Endodermal cell (in vitro differentiated cells): ENCODE results near the gene ARHGAP44. TPM values are rescaled to one million over a fixed set of nuclear protein-coding genes. Genes with fewer than 3 reads are reported as not detected.

Source experiments
- DNase-seq: peaks from one replicate; pipeline ENCODE4 v3.0.0-alpha.2; 2017
- H3K27ac ChIP-seq: 2 replicates; pipeline ENCODE4 v1.5.1; 2013; ENCODE audit warnings: mild to moderate bottlenecking, low read depth, low read length, moderate library complexity
- H3K27me3 ChIP-seq: 2 replicates; pipeline ENCODE4 v1.6.1; 2013; ENCODE audit warnings: mild to moderate bottlenecking, low read length, moderate library complexity; ENCODE audit not compliant: insufficient read depth, control insufficient read depth, poor library complexity, severe bottlenecking
- H3K36me3 ChIP-seq: 2 replicates; pipeline ENCODE4 v1.7.0; 2013; ENCODE audit warnings: mild to moderate bottlenecking, low read length, moderate library complexity; ENCODE audit not compliant: control insufficient read depth, insufficient read depth
- H3K4me1 ChIP-seq: one replicate; pipeline ENCODE4 v1.7.0; 2013; ENCODE audit warnings: low read length; ENCODE audit not compliant: control insufficient read depth, insufficient read depth
- H3K4me3 ChIP-seq: 2 replicates; pipeline ENCODE4 v1.5.1; 2013; ENCODE audit warnings: mild to moderate bottlenecking, low read length, moderate library complexity
- H3K9ac ChIP-seq: 2 replicates; pipeline ENCODE4 v1.6.1; 2013; ENCODE audit warnings: mild to moderate bottlenecking, low read length, moderate library complexity; ENCODE audit not compliant: poor library complexity, severe bottlenecking; ENCODE audit errors: extremely low read depth
- H3K9me3 ChIP-seq: 2 replicates; pipeline ENCODE4 v1.6.1; 2013; ENCODE audit warnings: mild to moderate bottlenecking, low read length, moderate library complexity; ENCODE audit not compliant: control insufficient read depth
- H3K27ac Mint-ChIP-seq: 2 replicates; pipeline ENCODE4 v1.8.0; 2020; ENCODE audit warnings: mixed read lengths
- H3K27me3 Mint-ChIP-seq: 2 replicates; pipeline ENCODE4 v1.8.0; 2021; ENCODE audit warnings: mild to moderate bottlenecking, mixed read lengths; ENCODE audit not compliant: insufficient read depth
- H3K36me3 Mint-ChIP-seq: 2 replicates; pipeline ENCODE4 v1.8.0; 2020; ENCODE audit warnings: low read depth, mixed read lengths
- H3K4me1 Mint-ChIP-seq: 2 replicates; pipeline ENCODE4 v1.8.0; 2020; ENCODE audit warnings: mixed read lengths
- H3K4me3 Mint-ChIP-seq: 2 replicates; pipeline ENCODE4 v1.8.0; 2020; ENCODE audit warnings: mild to moderate bottlenecking, moderate library complexity, mixed read lengths
- H3K9me3 Mint-ChIP-seq: 2 replicates; pipeline ENCODE4 v1.8.0; 2020; ENCODE audit warnings: mild to moderate bottlenecking, mixed read lengths
- CTCF ChIP-seq: fragments of 200-600 bp; sonication (generic); conservative IDR thresholded peaks from 2 replicates; pipeline ENCODE4 v1.5.0; 2021; ENCODE audit warnings: antibody characterized with exemption, mild to moderate bottlenecking
- WGBS, 2 experiments: methylation state at CpG; one replicate each; pipeline versions ENCODE4 v1.1.5 to v1.1.7; 2013; ENCODE audit warnings: missing lambda C conversion rate in 2 of 2, mixed read lengths in 1 of 2; ENCODE audit not compliant: insufficient coverage in 1 of 2, insufficient read length in 1 of 2; 5-methylcytosine and 5-hydroxymethylcytosine counted together
- total RNA-seq, 2 donors: library from RNA; stranded (reverse); fragmentation: NEBNext Ultra II Directional in 1 of 2; extraction: Animal tissue kit (Norgen Biotek cat#: 25700) in 1 of 2; gene quantifications; 2 replicates in 1 of 2; 3 replicates in 1 of 2; pipeline ENCODE4 v1.2.1, GENCODE V29; 2021

The ARHGAP44 gene
- total RNA-seq, 2 donors from 2014 or later: 14.2 to 21.9 TPM

DNA sequence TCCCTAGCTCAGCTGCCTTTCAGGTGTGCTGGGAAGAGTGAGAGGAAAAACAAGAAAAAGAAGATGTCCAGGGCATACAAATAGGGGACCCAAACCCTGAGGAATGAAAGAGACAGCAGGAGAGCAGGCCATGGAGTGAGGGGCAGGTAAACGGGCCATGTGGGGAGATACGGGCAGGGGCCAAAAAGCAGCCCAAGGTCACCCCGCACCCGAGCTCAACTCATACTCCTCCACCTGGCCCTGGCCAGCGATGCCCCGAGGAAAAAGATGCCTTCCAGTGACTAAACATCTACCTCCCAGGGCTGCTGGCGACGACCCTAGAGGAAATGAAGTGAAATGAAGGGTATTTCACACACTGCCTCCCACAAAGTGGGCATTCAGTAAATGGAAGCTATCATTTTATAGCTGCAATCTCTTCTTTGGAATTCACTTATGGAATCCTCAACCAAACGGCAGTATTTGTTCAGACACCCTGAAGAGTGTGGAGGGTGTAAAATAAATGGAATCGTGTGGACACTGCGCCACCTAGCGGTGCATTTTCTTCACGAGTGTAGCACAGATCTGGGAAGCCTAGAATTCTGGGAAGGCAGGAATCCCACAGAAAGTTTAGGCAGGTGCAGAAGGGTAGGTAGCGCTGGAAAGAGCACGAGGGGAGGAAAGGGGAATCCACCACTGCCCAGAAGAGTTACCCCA is 213.6 kb downstream of the ARHGAP44 start:
- WGBS, 2 experiments: 51 to 64% methylated on average over 11 to 15 of the region's 15 CpGs
- no peaks in the 10 kb centered on the region for H3K4me1 ChIP-seq
- H3K9ac ChIP-seq: no peak overlapping the region
- H3K36me3 ChIP-seq: peaks cover 88% of the 10 kb centered on the region
- no peaks in the 10 kb centered on the region for H3K9me3 ChIP-seq
- TF ChIP-seq CTCF: peak; percentile 94
- DNase-seq: peak; percentile 95
- H3K27ac ChIP-seq: peak overlapping the region; percentile 84
- Mint-ChIP-seq H3K36me3 (peaks cover 51% of the 10 kb centered on the region), H3K4me1 (no peaks in the 10 kb centered on the region), H3K27ac (no peak overlapping the region), H3K9me3 (no peaks in the 10 kb centered on the region), H3K27me3 (no peaks in the 10 kb centered on the region), H3K4me3 (no peak overlapping the region)
- H3K4me3 ChIP-seq: no peak overlapping the region
- H3K27me3 ChIP-seq: no peaks in the 10 kb centered on the region

- Histone ChIP-seq H3K9ac (no peak overlapping the region), H3K4me1 (no peaks in the 10 kb centered on the region), H3K27ac (no peak overlapping the region), H3K27me3 (no peaks in the 10 kb centered on the region), H3K9me3 (no peaks in the 10 kb centered on the region), H3K4me3 (no peak overlapping the region), H3K36me3 (peaks cover 88% of the 10 kb centered on the region)
- H3K27me3 Mint-ChIP-seq: no peaks in the 10 kb centered on the region
- H3K4me3 Mint-ChIP-seq: no peak overlapping the region
- WGBS, 2 experiments: 91 to 93% methylated on average over 7 to 9 of the region's 9 CpGs
- peaks cover 51% of the 10 kb centered on the region for H3K36me3 Mint-ChIP-seq
- no peak for DNase-seq
- peak overlapping the region; percentile 61 for H3K27ac Mint-ChIP-seq
- no peaks in the 10 kb centered on the region for H3K4me1 Mint-ChIP-seq
- TF ChIP-seq CTCF: no peak
- H3K9me3 Mint-ChIP-seq: no peaks in the 10 kb centered on the region
Observed at GRCh38 chr17:13003454-13003851, 214.2 kb downstream of the ARHGAP44 start.

- Histone ChIP-seq H3K9ac (no peak overlapping the region), H3K4me1 (no peaks in the 10 kb centered on the region), H3K9me3 (no peaks in the 10 kb centered on the region), H3K4me3 (no peak overlapping the region), H3K36me3 (peaks cover 88% of the 10 kb centered on the region), H3K27me3 (no peaks in the 10 kb centered on the region), H3K27ac (no peak overlapping the region)
- peaks cover 51% of the 10 kb centered on the region for H3K36me3 Mint-ChIP-seq
- no peaks in the 10 kb centered on the region for H3K4me1 Mint-ChIP-seq
- H3K4me3 Mint-ChIP-seq: no peak overlapping the region
- no peak for DNase-seq
- H3K27ac Mint-ChIP-seq: peak overlapping the region; percentile 61
- H3K27me3 Mint-ChIP-seq: no peaks in the 10 kb centered on the region
- WGBS, 2 experiments: 94 to 96% methylated on average over 2 to 6 of the region's 6 CpGs
- H3K9me3 Mint-ChIP-seq: no peaks in the 10 kb centered on the region
- TF ChIP-seq CTCF: no peak
Observed at GRCh38 chr17:13003927-13004326, 214.6 kb downstream of the ARHGAP44 start.
